Activated CD4-positive, alpha-beta T cell treated with anti-CD3 and anti-CD28 coated beads for 4 hours (primary cell): ENCODE results near the gene KRTAP4-3.
"Not testable (repeated sequence)": the region's sequence is repeated elsewhere in the genome, so short reads cannot be mapped to it uniquely, and the experiment has no call there.

ENCODE experiments used
- DNase-seq, 2 donors: peaks; one replicate each; pipeline ENCODE4 v3.0.0-alpha.2; 2020

The KRTAP4-3 gene

GRCh38 chr17:41168121-41168520 is at the start of gene KRTAP4-3:
KRTAP4-3 (minus strand) TSS chr17:41168221; CDS start chr17:41168172, 49 bp downstream.
- DNase-seq: no peak

- no peak for DNase-seq
Measured at GRCh38 chr17:41215681-41216080, 47.7 kb upstream of the KRTAP4-3 start.

- no peak for DNase-seq
Measured at GRCh38 chr17:41212524-41213169, 44.6 kb upstream of the KRTAP4-3 start.

- no peak for DNase-seq
Measured at GRCh38 chr17:41211845-41212466, 43.9 kb upstream of the KRTAP4-3 start.

GRCh38 chr17:41199421-41200078 is 31.5 kb upstream of the KRTAP4-3 start:
- DNase-seq: no peak

GRCh38 chr17:41196068-41196467 is 28.0 kb upstream of the KRTAP4-3 start:
- no peak for DNase-seq

GRCh38 chr17:41190328-41190727 is 22.3 kb upstream of the KRTAP4-3 start:
- no peak for DNase-seq

GRCh38 chr17:41189837-41190318 is 21.9 kb upstream of the KRTAP4-3 start, which contains the start of gene KRTAP9-1:
KRTAP9-1 (plus strand) TSS chr17:41189887; CDS start chr17:41189887, 0 bp downstream.
- not testable (repeated sequence) for DNase-seq

GRCh38 chr17:41186872-41187271 is 18.9 kb upstream of the KRTAP4-3 start:
- no peak for DNase-seq

GRCh38 chr17:41185001-41185400 is 17.0 kb upstream of the KRTAP4-3 start:
- no peak for DNase-seq

- no peak for DNase-seq
Measured at GRCh38 chr17:41184480-41184961, 16.5 kb upstream of the KRTAP4-3 start, which contains the start of gene KRTAP4-1. KRTAP4-1 (minus strand) TSS chr17:41184911; CDS start chr17:41184854, 57 bp downstream.

GRCh38 chr17:41178843-41179616 is 11.0 kb upstream of the KRTAP4-3 start:
- no peak for DNase-seq

GRCh38 chr17:41178341-41178740 is 10.3 kb upstream of the KRTAP4-3 start:
- no peak for DNase-seq

GRCh38 chr17:41177727-41178271 is 9.8 kb upstream of the KRTAP4-3 start, which contains the start of gene KRTAP4-2:
KRTAP4-2 (minus strand) TSS chr17:41178221; CDS start chr17:41178164, 57 bp downstream.
- DNase-seq: no peak

GRCh38 chr17:41176744-41177387 is 8.8 kb upstream of the KRTAP4-3 start:
- DNase-seq: no peak

- DNase-seq: no peak
Measured at GRCh38 chr17:41171886-41172285, 3.9 kb upstream of the KRTAP4-3 start.

GRCh38 chr17:41167561-41167960 is 460 bp downstream of the KRTAP4-3 start:
- no peak for DNase-seq

- no peak for DNase-seq
Measured at GRCh38 chr17:41163828-41164227, 4.2 kb downstream of the KRTAP4-3 start.

GRCh38 chr17:41160648-41161047 is 7.4 kb downstream of the KRTAP4-3 start, which contains the start of gene KRTAP4-4:
KRTAP4-4 (minus strand) TSS chr17:41160748; CDS start chr17:41160691, 57 bp downstream.
- DNase-seq: no peak

- not testable (repeated sequence) for DNase-seq
Measured at GRCh38 chr17:41160190-41160589, 7.8 kb downstream of the KRTAP4-3 start.

- no peak for DNase-seq
Measured at GRCh38 chr17:41153856-41154255, 14.2 kb downstream of the KRTAP4-3 start.

GRCh38 chr17:41151525-41151924 is 16.5 kb downstream of the KRTAP4-3 start:
- DNase-seq: no peak
